Cortex of kidney (tissue), 1 donor: ENCODE measurements around the gene HMGXB4.

Experiments
- DNase-seq: peaks from one replicate; lab custom pipeline; 2025; lab: John Stamatoyannopoulos, UW

Gene HMGXB4

DNA sequence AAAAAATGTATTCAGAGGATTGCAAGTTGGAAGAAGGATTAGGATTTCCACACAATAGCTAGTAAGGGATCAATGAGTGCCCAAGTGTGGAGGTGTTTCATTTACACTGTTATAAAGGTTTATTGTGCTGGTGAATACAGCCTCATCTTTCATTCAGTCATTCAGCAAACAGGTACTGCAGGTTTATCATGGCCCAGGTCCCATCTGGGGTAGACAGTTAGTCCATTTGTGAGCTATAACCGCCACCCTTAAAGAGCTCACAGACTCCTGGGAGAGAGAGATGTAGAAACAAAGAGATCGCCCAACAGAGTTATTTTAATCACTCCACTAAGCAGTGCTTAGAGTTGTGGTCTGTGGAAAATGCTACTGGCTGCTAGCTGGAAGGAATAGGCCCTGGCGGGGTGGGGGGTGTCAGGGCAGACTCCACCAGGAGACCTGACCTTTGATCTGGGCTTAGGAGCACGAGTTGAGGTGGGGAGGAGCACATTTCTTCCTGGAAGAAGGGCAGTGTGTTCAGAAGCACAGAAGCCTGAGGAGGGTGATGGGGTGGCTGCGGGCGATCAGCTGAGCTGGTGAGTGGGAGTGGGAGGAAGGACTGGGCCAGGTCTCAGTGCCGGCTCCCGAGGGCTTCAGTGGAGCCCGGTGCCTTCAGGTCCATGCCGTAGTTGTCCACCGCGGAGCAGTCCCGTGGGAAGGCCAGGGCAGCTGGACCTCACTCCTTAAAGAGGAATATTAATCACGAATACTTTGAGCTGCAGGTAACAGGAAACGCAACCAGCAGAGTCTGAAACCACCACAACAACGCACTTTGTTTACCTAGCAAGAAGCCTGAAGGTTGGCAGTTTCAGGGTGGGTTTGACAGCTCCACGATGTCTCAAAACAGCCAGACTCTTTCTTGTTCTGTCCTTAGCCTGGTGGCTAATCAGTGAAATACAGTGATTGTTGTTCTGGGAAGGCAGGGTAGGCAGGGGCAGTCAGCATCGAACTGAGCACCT is 53.6 kb downstream of the HMGXB4 start:
- DNase-seq: no peak

DNA sequence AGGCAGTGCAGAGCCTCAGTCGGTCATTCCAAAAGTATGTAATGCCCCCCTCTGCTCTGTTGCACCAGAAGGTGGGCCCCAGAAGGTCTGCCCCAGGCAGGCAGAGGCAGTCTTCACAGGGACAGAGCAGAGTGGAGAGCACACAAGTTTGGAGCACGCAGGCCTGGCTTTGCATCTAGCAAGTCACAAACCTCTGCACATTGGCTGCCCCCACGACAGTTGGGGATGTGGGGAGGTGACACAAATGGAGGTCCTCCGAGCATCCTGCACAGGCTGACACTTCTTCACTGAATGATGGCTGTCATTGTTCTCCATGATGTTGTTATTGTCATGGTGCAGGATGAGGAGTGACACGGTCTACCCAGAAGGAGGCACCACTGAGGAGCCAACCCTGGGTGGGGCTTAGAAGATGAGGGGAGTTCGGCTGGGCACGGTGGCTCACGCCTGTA is 54.3 kb downstream of the HMGXB4 start:
- no peak for DNase-seq

DNA sequence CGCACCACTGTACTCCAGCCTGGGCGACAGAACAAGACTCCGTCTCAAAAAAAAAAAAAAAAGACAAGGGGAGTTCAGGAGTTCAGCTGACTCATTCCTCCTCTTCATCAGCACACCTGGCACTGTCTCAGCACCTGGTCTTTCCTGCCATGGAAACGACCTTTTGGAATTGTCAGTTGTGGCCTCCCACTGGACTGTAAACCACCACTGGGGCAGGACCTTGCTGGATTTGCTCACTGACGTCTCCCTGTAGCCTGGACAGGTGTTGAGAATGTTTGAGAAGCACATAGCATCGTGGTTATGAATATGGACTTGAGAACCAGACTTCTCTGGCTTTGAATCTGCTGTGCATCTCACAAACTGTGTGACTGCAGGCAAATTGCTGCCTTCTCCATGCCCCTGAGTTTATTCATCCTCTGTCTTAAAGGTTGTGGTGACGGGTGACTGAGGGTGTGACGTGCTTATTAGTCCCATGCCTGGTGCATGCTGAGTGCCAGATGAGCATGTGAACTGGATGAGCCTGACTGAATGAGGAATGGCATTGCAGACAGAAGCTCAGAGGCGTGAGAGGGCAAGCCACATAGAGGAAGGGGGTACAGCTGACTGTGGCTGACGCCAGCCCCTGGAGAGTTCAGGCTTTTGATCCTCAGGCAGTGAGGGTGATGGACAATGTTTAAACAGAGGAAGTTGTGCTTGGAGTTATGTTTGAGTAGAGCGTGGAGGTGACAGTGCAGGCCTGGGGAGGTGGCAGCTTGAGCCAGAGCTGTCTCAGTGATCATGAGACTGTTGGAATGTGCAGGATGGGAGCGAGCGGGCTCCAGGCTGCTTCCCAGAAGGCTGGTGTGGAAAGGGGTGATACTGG is 55.1 kb downstream of the HMGXB4 start:
- no peak for DNase-seq

DNA sequence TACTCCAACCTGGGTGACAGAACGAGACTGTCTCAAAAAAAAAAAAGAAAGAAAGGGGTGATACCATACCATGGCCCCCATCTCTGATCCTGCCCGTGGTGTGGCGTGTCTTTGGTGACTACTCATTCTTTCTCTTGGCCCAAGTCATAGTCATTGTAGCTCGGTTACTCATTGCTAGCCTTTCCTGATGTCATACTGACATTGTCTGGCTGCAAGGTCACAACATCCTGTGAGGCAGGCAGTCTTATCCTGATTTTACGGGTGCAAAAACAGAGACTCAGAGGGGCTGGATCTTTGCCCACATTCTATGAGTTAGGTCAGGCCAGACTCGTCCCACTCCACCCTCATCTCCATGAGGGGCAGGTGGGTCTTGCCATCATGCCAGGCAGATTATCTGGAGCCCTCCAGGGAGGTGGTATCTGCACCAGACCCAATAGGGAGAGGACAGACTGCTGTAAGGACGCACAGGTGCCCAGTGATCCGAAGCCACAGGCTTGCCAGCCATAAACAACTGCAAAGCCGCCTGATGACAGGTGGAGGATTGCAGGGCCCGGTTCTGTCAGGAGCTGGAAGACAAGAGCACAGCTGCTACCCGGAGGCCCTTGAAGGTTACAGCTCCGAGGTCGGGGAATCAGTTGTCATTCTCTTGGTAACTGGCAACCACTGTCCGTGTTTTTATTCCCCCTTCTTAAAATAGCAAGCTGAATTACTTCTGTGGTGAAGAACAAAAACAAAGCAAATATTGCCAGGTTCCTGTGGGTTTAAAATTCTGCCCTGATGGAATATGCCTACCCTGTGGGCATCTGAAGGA is 56.2 kb downstream of the HMGXB4 start:
- DNase-seq: no peak

DNA sequence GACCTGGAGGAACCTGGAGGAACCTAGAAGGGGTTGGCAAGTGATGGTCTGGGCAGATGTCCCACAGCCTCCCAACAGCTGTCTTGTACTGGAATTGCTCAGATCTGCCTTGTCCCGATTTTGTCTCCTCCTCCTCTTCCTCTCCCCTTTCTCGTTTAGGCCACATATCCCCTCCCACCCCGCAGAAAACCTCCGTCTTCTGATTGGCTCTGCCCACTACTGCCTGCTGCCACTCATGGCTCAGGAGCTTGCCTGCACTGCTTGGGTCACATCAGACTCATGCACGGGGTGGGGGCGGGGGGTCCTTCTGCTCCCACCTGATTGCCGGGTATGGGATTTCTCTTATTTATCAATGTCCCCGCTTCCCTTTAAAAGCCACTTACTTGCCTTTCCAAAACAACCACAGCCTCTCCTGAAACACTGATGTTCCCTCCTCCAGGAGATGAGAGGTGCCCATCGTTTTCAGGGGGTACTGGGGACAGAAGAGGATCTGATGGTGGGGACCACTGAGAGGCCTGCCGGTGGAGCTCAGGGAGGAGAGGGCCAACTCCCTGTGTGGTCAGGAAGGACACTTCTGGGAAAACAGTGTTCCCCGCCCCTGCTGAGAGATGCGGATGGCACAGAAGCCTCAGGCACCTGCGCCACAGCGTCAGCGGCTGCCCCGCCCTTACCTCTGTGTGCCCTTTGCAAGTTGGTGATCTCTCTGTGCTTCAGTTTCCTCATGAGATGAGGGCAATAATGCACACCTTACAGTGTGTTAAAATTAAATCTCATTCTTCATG is 57.1 kb downstream of the HMGXB4 start:
- no peak for DNase-seq

DNA sequence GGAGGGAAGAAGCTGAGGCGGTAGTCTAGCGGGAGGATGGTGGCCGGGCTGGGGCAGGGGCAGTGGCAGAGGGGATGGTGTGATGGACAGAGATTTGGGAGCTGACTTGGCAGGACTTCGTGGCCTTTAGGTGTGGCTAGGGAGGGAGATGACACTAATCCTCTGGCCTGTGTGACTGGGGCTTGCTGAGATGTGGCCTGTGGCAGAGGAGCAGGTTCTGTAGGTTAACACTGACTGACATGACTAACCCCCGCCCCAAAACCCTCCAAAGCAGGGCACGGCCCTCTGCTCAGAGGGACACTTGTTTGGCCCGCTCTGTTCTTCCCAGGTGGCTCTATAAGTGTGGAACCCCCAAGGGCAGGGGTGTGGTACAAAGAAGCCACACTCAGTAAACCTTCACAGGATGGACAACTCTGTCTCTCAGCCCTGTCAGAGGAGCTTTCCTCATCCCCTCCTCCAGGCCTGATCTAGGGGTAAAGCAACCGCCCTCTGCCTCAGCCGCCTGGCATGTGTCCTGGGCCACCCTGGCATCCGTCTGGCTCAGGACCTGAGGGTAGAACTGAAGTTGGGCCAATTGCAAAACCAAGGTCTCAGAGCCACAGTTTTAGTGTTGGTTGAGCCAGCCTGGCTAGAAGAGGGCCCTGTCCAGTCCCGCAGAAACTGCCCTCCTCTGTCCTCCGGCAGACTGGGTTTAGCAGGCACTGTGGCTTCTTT is 58.0 kb downstream of the HMGXB4 start:
- DNase-seq: no peak

DNA sequence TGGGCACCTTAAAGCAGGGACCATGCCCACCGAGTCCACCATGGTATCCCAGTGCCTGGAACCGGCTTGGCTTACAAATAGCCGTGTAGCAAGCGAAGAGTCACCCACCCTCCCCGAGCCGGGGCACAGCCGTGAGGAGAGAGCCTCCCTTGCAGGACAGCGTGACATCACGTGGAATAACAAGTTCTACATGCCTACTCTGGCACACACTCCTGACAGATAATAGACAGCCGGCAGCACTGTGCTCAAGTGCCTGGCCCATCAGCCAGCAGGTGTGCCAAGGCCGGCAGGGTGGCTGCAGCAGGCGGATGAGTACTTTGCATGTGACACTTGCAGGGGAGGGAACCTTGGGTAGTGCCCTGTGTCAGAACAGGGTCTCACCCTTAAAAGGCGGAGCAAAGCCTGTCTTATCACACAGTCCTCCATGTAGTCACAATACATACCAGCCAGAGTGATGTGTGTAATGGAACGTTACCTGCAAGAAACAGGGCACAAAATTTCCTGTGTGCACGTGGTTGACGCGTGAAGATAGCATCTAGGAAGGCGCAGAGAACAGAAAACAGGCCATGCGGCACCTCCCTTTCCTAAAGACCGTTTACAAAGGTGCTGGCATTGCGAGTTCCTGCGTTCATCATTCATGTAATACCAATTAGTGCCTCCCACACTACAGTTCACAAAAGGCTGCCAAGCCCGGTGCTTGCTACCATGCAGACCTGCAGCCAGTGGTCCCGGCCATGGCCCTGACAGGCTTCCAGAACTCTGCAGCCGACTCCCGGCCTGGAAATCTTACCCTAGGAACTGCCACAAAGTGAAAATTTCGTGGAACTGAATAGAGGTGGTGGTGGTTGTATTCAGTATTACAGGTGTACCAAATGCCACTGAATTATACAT is 58.8 kb downstream of the HMGXB4 start:
- DNase-seq: no peak

DNA sequence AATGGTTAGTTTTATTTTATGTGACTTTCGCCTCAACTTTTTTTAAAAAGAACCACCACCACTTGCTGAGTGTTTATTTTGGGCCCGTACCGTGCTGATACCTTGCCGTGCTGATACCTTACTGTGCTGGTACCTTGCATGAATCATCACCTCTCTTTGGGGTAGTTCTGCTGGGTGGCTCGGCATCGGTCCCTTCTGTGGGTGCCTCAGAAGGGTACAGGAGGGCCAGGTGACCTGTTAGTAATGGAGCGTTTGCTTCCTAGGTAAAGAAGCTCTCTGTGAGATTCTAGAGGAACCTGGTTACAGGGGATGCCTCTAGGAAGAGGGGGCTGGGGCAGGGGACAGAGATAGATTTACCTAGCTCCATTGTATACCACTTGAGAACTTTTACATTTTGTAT is 59.5 kb downstream of the HMGXB4 start:
- DNase-seq: no peak

DNA sequence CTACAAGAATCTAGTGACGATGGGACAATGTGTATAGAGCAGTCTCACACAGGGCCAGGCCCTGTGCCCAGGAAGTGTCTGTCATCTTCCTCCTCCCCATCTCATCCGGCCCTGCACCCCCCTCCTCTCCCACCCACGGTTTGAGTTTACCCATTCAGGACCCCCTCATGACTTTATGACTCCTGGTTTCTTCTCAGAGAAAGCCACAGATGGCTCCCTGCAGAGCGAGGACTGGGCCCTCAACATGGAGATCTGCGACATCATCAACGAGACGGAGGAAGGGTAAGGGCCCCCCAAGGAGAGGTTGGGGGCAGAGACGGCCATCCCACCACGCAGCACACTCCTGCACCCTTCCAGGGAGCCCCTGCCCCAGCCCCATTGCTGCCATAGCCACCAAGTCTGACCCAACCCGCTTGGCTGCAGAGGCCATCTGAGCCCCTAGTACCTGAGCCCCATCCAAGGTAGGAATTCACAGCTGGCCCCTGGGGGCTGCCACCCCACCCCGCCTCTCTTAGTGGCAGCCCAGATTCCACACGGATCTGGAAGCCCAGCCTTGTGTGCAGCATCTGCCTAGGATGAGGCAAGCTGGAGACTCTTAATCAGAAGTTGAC is 60.5 kb downstream of the HMGXB4 start:
- DNase-seq: no peak

DNA sequence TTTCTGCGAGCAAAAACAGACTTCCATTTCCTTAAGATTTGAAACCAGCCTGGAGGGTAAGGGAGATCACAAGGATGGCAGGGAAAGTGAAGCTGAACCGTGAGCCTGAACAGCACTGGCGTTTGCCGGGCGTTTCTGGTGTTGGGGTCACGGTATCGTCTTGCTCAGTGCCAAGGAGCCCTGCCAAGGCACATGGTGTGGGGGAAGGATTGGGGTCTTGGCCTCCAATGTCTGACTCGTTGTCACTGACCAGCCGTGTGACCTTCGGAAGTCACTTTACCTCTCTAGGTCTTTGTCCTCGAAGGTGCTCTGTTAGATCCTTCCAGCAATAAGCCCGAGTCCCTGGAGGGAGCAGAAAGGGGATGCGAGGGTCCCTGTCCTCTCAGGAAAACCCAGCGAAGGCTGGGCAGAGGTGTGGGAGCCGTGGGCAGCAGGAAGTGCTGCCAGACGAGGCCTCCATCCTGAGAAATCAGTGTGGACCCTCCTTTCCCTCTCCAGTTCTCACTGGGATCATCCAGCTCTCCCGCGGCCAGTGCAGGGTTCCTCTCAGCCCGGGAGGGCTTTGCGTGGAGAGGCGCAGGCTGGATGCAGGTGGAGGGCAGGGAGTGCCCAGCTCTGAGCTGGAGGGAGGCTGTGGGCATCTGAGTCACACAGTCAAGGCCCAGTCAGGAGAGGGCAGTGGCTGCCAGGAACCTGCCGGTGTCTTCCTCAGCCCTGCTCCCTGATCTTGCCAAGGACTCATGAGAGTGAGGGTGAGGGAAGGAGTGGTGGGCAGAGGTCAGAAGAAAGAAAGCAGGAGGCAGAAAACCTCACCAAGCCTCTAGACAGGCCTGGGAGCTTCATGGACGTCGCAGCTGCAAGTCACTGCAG is 61.3 kb downstream of the HMGXB4 start:
- DNase-seq: no peak

DNA sequence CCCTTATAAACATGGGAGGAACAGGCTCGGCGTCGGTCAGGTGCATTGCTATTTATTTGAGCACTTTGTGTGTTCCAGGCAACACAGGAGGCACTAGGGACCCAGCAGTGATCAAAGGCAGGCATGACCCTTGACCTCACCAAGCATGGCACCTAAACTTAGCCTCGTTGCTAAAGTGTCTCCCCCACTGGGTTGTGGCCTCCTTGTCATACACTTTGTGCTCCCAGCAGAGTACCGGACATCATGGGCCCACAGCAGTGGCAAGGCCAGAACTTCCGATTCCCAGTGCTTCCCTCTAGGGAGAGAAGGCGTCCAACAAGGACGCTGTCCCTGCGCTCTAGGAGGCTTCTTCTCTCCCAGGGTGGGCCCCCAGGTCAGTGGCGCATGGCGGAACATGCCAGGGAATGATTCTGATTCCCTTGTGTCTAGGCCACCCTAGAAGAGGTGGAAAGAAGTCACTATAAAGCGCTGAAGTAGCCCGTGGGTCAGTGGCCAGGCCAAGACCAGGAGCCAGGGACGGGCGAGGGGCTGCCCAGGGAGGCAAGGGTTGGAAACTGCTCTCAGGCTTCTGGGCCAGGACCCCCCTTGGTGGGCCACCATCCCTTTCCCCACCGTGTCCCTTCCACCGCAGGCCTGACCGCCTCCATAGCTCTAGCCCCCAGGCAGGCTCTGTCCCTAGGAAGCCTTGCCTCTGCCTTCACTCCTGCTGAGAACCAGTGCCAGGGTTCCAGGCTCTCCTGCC is 62.1 kb downstream of the HMGXB4 start:
- DNase-seq: no peak

DNA sequence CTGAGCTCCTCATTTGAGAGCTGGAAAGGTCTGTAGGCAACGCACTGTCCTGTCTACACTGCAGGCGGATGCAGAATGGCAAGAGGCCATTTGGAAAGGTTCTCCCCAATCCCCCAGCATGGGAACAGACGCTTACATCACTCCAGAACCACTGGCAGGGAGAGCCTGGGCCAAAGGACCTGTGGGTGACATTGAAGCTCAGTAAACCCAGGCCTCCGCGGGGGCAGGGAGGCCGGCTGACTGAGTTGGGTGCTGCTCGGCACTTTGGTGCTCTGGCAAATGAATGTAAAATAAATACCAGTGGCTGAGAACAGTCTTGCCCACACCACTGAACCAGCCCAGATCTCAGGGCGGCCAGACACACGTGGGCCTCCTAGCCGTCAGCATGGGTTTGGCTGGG is 64.8 kb downstream of the HMGXB4 start:
- DNase-seq: no peak

DNA sequence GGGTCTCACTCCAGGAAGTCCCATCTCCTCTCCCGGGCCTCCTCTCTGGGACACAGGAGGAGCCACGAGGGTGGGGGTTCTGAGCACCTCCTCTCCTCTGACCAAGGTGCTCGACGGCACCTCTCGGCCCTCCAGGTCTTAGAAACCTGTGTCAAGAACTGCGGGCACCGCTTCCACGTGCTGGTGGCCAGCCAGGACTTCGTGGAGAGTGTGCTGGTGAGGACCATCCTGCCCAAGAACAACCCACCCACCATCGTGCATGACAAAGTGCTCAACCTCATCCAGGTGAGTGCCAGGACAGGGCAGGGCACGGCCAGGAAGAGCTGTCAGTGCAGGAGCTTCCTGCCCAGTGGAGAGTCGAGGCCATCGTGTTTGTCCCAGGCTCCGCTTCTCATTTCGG is 65.6 kb downstream of the HMGXB4 start:
- no peak for DNase-seq

DNA sequence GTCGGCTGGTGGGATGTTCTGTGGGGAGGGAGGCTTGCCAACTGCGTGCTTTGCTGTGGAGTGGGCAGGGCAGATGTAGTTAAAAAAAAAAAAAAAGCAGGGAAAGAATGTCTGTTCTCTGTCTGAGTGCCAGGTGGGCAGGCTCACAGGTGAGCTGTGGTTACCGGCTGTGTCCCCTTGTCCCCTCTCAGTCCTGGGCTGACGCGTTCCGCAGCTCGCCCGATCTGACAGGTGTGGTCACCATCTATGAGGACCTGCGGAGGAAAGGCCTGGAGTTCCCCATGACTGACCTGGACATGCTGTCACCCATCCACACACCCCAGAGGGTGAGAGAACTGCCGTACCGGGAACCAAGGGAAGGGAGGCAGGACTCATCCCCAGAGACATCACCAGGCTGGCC is 66.0 kb downstream of the HMGXB4 start:
- DNase-seq: no peak

DNA sequence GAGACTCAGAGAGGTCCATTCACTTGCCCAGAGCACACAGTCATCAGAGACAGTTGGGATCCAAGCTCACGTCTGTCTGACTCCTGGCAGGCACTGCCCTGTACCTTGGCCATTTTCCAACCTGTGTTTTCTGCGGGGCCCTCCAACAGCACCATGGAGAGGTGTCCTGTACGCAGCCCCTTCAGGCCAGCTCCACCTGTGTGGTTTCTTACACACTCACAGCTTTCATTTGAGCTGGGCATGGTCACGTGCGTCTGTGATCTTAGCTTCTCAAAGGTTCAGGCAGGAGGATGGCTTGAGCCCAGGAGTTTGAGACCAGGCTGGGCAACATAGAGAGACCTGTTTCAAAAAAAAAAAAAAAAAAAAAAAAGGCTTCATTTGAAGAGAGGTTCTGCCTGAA is 66.8 kb downstream of the HMGXB4 start:
- DNase-seq: no peak

DNA sequence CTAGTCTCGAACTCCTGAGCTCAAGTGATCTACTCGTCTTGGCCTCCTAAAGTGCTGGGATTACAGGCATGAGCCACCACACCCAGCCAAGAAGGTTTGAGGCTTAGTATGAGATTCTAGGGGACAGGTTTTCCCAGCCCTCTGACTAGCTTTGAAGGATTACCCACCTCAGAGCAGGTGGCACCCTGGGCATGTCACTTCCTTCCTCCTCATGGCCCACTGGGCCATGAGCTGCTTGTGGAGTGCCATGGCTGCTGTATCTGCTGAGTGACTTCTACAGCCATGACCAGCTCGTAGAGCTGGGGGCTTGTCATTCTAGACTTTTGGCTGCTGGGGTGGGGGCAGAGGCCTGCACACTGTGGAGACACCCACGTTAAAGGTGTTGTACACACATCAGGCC is 67.5 kb downstream of the HMGXB4 start:
- DNase-seq: no peak

DNA sequence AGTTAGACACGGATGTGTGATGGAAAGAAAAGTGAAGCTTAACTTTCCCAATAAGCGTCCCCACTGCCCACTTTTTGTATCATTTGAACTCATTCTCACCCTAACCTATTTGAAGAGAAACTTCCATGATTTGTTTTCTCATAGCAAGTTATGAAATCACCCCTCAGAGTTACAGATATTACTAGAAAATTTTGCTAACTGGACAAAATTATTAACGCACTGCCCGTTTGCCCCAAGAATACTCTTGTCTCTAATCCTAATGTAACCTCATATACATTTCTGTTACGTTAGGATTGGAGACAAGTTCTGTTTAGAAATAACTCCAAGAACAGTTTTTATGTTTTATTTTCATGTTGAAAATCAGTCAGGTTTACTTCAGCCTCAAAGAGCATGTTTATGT is 67.9 kb downstream of the HMGXB4 start:
- DNase-seq: no peak
